GM19351 (cell line): Measurements from ENCODE around the gene SPTLC2.
A peak's percentile ranks its signal among the peaks of the same experiment; 100 is the strongest.
"Not testable (repeated sequence)": the region's sequence is repeated elsewhere in the genome, so short reads cannot be mapped to it uniquely, and the experiment has no call there.

Experiments
- ATAC-seq: cut with Tn5 transposase; IDR thresholded peaks from one replicate; pipeline ENCODE4 v1.9.1; 2021; ENCODE audit warnings: mild to moderate bottlenecking, moderate library complexity; ENCODE audit not compliant: unreplicated experiment

The SPTLC2 gene, protein sequence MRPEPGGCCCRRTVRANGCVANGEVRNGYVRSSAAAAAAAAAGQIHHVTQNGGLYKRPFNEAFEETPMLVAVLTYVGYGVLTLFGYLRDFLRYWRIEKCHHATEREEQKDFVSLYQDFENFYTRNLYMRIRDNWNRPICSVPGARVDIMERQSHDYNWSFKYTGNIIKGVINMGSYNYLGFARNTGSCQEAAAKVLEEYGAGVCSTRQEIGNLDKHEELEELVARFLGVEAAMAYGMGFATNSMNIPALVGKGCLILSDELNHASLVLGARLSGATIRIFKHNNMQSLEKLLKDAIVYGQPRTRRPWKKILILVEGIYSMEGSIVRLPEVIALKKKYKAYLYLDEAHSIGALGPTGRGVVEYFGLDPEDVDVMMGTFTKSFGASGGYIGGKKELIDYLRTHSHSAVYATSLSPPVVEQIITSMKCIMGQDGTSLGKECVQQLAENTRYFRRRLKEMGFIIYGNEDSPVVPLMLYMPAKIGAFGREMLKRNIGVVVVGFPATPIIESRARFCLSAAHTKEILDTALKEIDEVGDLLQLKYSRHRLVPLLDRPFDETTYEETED

DNA sequence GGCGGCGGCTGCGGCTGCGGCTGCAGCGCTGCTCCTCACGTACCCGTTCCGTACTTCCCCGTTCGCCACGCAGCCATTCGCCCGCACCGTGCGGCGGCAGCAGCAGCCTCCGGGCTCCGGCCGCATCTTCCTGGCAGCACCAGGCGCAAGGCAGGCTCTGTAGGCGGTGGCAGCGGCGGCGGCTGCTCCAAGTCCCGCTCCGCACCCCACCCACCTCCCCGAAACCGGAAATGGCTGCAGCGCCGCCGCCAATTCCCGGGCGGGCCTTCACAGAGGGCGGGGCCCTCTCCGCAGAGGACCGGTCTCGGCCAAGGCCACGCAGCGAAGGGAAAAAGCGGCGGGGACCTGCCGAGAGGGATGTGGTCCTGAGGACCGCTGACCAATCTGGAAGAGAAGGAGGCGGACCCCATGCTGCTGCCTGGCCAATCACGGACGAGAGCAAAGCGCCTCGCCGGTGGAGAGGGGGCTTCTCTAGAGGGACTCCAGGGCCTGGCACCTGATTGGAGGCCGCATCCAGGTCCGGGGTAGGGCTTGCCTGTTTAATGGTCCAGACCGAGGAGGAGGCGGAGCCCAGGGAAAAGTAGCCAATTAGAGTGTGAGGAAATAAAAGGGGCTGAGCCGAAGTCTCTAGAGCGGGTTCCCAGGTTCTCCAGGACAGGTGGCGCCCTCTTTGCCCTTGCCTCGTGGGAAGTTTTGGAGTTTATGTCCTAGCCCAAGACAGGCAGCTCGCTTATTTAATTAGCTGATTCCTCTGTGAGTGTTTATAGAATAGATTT, at the start of gene SPTLC2:
Gene SPTLC2 (minus strand): TSS at position 184 of the 776 bp plus-strand sequence. CDS start 58 bp downstream, at position 126.
- ATAC-seq, result peak; percentile 89

DNA sequence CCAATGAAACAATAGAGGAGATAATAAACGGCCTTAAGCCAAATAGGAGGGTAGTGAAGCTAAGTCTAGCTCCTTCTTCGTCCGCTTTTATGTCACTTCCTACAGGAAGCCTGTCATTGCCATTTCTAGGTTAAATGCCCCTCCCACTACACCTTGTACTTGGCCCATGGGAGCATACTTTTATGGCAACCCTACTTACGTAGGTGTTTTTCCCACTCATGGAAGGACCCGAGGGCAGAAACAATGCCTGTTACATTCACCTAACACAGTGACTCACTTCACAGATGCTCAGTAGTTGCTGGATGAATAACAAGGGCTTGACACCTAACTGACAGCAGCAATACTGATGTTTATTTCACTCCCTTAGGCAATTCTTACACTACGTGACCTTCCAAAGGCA, 46.9 kb upstream of the SPTLC2 start:
- ATAC-seq, result no peak

DNA sequence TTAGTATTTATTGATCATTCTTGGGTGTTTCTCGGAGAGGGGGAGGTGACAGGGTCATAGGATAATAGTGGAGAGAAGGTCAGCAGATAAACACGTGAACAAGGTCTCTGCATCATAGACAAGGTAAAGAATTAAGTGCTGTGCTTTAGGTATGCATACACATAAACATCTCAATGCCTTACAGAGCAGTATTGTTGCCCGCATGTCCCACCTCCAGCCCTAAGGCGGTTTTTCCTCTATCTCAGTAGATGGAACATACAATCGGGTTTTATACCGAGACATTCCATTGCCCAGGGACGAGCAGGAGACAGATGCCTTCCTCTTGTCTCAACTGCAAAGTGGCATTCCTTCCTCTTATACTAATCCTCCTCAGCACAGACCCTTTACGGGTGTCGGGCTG, 45.1 kb upstream of the SPTLC2 start:
- ATAC-seq, result not testable (repeated sequence)

DNA sequence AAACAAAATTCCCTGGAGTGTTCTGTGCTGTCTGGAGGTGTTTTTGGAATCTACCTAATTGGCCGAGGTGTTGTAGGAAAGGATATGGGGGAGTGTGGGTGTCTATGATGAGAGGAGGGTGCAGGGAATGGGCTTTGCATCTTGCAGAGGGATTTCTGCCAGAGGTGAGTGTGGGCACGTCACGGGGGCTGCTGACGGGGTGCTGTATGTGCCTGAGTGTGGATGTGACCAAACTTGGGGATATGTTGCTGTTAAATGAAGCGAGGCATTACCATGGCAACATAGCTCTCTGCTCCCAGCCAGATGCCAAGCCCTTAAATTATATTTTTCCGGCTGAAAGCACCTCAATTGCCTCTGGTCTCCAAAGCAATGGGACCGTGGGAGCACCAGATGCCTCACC, 44.3 kb upstream of the SPTLC2 start:
- no peak for ATAC-seq

DNA sequence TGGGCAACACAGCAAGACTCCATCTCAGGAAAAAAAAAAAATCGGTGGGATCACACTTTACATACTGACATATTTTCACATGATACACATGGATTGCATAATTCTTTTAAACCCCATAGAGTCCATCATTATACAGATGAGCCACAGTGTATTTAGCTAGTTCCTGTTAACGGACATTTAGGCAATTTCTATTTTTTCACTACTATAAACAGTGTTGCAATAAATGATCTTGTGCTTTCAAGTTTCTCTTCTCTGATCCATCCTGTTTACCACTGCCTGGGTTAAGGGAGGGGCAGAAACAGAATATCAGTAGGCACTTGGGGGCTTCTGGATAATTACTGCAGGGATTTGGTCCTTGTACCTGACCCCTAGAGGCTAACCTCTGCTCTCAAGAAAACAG, 43.4 kb upstream of the SPTLC2 start:
- ATAC-seq, result no peak

DNA sequence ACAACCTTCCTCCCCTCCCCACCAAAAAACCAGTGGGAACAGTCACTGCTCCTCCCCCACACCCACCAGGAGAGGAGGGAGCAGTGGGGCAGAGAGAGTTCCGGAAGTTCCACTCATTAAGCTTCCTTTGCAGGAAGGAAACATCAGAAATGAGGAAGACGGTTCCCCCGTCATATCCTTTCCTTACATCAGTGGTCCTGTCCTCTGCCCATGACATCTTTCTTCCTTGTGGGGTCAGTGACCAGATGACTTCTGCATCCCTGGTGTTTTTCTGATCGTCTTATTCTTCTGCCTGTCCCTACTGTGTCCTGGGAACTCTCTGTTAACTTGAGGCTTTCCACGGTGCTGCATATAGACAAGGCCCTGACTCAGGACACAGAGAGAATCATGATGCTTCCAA, 40.8 kb upstream of the SPTLC2 start:
- no peak for ATAC-seq

DNA sequence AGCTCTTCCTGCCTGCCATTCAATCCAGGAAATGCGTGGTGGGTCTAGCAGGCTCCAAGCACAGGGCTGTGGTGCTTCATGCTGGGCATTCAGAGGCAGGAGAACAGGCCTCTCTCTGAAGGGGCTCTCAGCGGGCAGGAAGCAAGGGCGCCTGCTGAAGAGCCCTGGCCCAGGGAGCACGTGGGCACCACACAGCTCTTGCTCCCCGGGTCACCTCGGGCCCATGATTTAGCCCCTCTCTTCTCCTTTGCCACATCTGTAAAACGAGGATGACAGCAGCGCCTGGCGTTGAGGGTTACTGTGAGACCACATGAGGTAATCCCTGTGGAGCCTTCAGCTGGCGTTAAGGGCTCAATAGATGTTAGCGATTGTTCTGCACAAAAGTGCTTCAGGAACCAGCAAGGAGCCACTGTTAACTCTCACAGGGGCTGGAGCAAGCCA, 37.6 kb upstream of the SPTLC2 start:
- ATAC-seq, result no peak

DNA sequence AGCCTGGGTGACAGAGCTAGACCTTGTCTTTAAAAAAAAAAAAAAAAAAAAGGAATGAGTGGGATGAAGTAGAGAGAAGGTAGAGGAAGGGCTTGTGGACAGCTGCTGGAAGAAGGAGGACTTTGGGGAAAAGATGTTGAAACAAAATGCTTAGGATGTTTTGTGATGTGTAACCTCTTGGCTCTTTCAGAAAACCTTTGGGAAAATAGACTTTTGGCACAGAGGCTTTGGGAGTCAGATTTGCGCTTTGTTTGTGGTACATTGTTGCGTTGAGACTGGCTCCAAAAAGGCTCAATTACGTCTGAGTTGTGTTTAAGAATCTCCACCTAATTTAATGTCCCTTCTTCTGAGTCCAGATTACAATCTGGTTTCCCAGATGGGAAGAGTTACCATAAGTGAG, 32.9 kb upstream of the SPTLC2 start:
- ATAC-seq, result no peak

DNA sequence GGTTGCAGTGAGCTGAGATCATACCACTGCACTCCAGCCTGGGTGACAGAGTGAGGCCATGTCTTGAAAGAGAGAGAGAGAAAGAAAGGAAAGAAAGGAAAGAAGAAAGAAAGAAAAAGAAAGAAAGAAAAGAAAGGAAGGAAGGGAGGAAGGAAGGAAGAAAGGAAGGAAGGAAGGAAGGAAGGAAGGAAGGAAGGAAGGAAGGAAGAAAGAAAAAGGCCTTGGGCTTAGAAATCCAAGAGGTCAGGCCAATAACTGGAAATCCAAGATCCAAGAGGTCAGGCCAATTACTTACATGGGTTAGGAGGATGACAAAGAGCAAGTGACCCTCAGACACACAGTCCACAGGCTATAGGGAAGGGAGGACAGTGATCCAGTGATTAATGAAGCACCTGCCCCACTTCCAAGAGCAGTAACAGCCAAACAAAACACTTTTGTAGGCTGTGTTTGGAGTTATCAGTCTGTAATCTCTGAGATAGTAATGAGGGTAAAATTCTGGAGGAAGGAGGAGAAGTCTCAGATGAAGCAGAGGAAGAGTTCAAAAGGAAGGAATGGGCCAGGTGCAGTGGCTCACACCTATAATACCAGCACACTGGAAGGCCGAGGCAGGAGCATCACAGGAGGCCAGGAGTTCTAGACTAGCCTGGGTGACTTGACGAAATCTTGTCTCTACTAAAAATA, 32.2 kb upstream of the SPTLC2 start:
- ATAC-seq, result no peak

DNA sequence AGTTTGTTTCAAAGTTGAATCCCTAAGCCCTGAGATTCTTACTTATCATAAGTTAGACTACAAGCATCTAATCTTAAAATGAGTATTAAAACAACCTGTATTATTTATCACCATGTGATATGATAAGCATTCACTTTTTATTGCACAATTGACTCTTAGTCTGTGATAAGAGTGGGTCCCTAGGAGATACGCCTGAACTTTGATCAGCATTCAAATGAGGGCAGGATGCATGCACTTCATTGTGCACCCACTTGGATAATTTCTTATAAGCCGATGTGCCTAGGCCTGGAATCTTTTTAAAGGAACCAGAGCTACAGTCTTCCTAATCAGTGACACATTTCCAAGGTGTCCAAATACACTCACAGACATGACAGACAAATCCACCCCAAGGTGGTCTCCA, 31.4 kb upstream of the SPTLC2 start:
- ATAC-seq, result no peak

DNA sequence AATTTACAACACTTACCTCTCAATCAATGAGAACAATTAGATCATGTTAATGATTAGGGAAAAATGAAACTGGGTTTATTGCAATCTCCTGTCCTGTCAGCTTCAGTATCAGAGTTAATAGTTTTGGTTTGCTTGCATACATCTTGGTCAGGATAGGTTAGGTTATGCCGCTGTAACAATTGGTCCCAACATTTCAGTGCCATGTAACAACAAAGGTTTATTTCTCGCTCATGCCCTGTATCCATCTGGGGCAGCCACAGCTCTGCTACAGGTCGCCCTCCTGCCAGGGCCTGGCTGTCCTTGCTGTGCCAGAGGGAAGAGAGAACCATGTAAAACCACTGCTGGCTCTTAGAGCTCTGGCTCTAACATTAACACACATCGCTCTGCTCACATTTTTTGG, 30.5 kb upstream of the SPTLC2 start:
- ATAC-seq, result no peak

DNA sequence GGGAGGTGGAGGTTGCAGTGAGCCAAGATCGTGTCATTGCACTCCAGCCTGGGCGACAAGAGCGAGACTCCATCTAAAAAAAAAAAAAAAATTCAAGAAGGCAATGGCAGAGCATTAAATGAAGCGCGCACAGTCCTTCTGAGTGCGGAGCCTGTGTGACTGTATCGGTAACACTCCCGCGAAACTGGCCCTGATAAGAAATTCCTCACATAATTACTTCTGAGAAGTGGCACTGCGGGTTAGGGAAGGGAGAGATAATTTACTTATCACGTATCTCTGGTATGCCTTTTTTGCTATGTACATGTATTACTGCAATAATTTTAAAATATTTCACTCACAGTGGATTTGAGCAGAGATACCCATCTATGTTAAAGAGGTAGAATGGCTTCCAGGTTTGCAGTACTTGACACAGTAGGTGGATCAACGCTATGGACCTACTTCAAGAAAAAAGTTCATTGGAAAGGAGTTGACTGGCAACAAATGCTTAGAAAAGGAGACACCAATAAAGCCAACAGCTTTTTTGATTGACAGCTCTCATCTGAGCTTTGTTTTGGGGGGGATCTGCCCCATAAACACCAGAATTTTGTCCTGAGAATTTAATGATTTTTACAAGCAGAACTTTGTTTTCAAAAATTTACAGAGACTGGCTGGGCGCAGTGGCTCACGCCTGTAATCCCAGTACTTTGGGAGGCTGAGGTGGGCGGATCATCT, 29.2 kb upstream of the SPTLC2 start:
- ATAC-seq, result no peak

DNA sequence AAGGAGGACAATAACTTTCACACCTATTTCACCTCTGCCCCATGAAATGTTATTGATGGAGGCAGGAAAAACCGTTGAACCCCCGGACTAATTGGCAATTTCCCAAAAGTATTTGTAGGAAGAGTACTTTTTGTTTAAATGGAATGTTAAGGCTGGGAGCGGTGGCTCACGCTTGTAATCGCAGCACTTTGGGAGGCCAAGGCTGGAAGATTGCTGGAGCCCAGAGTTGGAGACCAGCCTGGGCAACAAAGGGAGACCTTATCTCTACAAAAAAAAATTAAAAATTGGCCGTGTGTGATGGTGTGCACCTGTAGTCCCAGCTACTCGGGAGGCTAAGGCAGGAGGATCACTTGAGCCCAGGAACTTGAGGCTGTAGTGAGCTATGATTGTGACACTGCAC, 26.0 kb upstream of the SPTLC2 start:
- no peak for ATAC-seq

DNA sequence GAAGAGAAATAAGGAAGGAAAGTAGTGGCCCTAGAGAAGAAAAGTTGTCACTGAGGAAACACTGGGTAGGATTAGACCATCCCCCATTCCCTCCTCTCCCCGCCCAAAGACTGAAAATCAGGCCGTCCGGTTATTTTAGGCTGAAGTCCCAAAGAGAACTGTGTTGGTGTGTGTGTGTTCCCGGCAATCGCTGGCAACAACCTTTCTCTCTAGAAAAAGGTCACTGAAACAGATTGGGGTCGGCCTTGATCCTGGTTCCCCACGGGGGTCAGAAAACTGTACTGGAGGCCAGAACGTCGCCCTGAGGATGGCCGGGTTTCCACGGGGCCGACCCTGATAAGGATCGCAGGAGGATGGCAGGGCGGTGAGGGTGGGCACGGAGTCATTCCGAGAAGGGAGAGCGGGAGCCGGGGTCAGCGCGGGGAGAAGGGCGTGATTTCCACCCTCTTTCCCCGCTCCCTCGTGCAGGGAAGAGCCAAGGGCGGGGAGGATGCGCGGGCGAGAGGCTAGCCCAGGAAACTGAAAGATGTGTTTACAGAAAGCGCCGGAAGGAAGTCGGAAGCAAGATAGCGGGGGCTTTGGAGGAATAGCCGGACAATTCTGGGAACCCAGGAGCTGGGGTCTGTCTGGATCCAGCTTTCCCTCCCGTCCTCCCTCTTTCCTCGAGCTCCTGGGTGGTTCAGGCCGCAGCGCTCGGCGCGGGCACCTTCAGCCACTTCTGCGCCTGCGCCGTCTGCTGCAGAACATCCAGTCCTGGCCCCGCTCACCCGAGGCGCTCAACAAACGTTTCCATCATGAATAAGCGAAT, 25.3 kb upstream of the SPTLC2 start:
- peak; percentile 74 for ATAC-seq

DNA sequence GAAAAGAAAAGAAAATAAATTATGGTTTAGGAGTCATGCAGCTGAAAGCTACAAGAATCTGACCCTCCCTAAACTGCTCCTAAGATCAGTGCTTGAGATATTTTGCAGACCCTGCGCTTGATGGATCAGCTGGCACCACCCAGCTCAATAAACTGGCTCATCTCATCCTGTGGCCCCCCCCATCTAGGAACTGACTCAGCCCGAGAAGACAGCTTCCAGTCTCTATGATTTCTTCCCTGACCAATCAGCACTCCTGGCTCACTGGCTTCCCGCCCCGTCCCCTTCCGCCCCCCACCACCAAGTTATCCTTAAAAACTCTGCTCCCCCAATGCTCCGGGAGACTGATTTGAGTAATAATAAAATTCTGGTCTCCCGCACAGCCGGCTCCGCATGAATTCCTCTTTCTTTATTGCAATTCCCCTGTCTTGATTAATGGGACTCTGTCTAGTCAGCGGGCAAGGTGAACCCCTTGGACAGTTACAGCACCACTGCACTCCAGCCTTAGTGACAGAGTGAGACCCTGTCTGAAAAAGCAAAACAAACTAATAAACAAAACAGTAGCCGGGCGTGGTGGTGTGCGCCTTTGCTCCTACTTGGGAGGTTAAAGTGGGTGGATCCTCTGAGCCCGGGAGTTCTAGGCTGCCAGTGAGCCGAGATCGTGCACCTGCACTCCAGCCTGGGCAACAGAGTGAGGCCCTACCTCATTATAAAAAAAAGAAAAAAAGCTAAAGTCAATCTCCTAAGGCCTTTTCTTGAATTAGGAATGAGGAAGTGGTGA, 24.5 kb upstream of the SPTLC2 start:
- ATAC-seq, result peak; percentile 29

DNA sequence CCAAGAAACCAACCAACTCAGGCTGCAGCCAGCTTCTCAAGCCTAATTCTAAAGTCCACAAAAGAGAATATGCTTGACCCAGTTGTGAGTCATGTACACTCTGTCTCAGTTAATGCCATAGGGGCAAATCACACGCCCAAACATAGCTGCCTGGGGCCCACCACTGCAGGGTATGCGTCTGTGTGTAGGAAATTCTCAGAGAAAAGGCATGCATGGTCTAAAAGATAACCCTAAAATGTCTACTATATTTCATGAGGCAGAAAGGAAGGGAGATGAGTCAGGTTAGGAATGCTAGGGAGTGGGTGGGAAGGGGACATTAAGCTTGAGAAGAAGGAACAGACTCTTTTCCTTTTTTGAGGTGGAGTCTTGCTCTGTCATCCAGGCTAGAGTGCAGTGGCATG, 22.3 kb upstream of the SPTLC2 start:
- no peak for ATAC-seq

DNA sequence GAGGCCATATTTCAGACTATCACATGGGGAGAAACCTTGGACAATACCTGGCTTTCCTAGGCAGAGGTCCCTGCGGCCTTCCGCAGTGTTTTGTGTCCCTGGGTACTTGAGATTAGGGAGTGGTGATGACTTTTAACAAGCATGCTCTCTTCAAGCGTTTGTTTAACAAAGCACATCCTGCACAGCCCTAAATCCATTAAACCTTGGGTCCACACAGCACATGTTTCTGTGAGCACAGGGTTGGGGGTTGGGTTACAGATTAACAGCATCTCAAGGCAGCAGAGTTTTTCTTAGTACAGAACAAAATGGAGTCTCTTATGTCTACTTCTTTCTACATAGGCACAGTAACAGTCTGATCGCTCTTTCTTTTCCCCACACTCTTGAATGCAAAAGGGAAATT, 19.4 kb upstream of the SPTLC2 start:
- not testable (repeated sequence) for ATAC-seq

DNA sequence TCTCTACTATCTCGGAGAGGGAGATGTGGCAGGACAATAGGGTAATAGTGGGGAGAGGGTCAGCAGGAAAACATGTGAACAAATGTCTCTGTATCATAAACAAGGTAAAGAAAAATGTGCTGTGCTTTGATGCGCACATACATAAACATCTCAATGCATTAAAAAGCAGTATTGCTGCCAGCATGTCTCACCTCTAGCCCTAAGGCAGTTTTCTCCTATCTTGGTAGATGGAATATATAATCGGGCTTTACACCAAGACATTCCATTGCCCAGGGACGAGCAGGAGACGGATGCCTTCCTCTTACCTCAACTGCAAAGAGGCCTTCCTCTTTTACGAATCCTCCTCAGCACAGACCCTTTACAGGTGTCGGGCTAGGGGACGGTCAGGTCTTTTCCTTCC, 19.0 kb upstream of the SPTLC2 start:
- ATAC-seq, result not testable (repeated sequence)

DNA sequence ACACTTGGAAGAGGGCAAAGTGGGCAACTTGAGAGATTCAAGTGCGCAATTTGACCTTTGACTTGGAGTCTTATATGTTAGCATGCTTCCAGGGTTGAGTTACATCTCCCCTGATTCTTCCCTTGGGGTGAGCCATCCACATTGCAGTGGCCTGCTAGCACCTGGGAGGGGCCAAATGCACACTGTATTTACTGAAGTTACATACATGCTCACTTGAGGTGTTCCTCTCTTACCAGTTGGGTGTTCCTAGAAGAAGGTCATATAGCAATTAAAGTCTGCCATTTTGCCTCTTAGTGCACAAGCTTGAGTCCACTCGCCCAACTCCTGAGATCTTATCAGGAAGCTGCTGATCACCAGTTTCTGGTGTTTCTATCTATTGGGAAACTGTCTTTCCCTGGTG, 13.7 kb upstream of the SPTLC2 start:
- no peak for ATAC-seq
